Stimulated activated naive CD8-positive, alpha-beta T cell treated with anti-CD3 and anti-CD28 coated beads, Interleukin-15, Interleukin-2, amounts not matched to agents 100 ng/mL and 50 ng/mL, for 24 hours (primary cell): ENCODE data around the gene REC8.

Experiments used
- H3K27ac Mint-ChIP-seq: one replicate; pipeline ENCODE4 v1.8.0; 2021; ENCODE audit warnings: mild to moderate bottlenecking, mixed read lengths
- H3K27me3 Mint-ChIP-seq: one replicate; pipeline ENCODE4 v1.8.0; 2021; ENCODE audit warnings: mixed read lengths
- H3K36me3 Mint-ChIP-seq: one replicate; pipeline ENCODE4 v1.8.0; 2021; ENCODE audit warnings: low read depth, mixed read lengths
- H3K4me1 Mint-ChIP-seq: one replicate; pipeline ENCODE4 v1.8.0; 2021; ENCODE audit warnings: low read depth, mixed read lengths
- H3K4me3 Mint-ChIP-seq: one replicate; pipeline ENCODE4 v1.8.0; 2021; ENCODE audit warnings: mild to moderate bottlenecking, mixed read lengths
- H3K9me3 Mint-ChIP-seq: one replicate; pipeline ENCODE4 v1.8.0; 2021; ENCODE audit warnings: mixed read lengths

REC8 gene, protein sequence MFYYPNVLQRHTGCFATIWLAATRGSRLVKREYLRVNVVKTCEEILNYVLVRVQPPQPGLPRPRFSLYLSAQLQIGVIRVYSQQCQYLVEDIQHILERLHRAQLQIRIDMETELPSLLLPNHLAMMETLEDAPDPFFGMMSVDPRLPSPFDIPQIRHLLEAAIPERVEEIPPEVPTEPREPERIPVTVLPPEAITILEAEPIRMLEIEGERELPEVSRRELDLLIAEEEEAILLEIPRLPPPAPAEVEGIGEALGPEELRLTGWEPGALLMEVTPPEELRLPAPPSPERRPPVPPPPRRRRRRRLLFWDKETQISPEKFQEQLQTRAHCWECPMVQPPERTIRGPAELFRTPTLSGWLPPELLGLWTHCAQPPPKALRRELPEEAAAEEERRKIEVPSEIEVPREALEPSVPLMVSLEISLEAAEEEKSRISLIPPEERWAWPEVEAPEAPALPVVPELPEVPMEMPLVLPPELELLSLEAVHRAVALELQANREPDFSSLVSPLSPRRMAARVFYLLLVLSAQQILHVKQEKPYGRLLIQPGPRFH

GRCh38 chr14:24171422-24172260, at the start of gene REC8:
TSS of gene REC8 (plus strand) at chr14:24172080. CDS start at chr14:24172553, 473 bp downstream.
- Mint-ChIP-seq H3K4me3 (peak within 1 kb of the TSS; percentile 80), H3K27ac (peak within 1 kb of the TSS; percentile 76), H3K36me3 (peaks cover 42% of the 10 kb centered on the region), H3K27me3 (no peaks in the 10 kb centered on the region), H3K9me3 (no peaks in the 10 kb centered on the region), H3K4me1 (peaks cover 29% of the 10 kb centered on the region)

GRCh38 chr14:24122416-24122815, 49.5 kb upstream of the REC8 start:
- Mint-ChIP-seq H3K27ac (no peak overlapping the region), H3K27me3 (no peaks in the 10 kb centered on the region), H3K36me3 (peaks cover 47% of the 10 kb centered on the region)

GRCh38 chr14:24122898-24123297, 49.0 kb upstream of the REC8 start:
- H3K9me3 Mint-ChIP-seq, result no peaks in the 10 kb centered on the region
- no peak overlapping the region for H3K27ac Mint-ChIP-seq
- peaks cover 10% of the 10 kb centered on the region for H3K4me1 Mint-ChIP-seq
- no peaks in the 10 kb centered on the region for H3K27me3 Mint-ChIP-seq
- H3K4me3 Mint-ChIP-seq, result no peak overlapping the region
- peaks cover 44% of the 10 kb centered on the region for H3K36me3 Mint-ChIP-seq

More at GRCh38 chr14:24122416-24122815, 49.5 kb upstream of the REC8 start:
- H3K9me3 Mint-ChIP-seq, result no peaks in the 10 kb centered on the region
- peaks cover 9% of the 10 kb centered on the region for H3K4me1 Mint-ChIP-seq
- H3K4me3 Mint-ChIP-seq, result no peak overlapping the region

- Mint-ChIP-seq H3K9me3 (no peaks in the 10 kb centered on the region), H3K36me3 (peaks cover 36% of the 10 kb centered on the region), H3K4me3 (no peak overlapping the region), H3K4me1 (peaks cover 12% of the 10 kb centered on the region), H3K27ac (peak overlapping the region; percentile 72), H3K27me3 (no peaks in the 10 kb centered on the region)
These were observed 48.2 kb upstream of the REC8 start for GRCh38 chr14:24123424-24124417.

DNA sequence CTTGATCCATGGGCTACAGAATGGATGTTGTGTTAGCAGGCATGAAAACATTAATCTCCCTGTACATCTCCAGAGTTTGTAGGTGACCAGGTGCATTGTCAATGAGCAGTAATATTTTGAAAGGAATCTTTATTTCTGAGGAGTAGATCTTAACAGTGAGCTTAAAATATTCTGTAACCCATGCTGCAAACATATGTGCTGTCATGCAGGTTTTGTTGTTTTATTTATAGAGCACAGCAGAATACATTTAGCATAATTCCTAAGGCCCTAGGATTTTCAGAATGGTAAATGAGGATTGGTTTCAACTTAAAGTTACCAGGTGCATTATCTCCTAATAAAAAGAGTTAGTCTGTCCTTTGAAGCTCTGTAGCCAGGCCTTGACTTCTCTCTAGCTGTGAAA, 44.9 kb upstream of the REC8 start:
- peaks cover 15% of the 10 kb centered on the region for H3K4me1 Mint-ChIP-seq
- no peaks in the 10 kb centered on the region for H3K9me3 Mint-ChIP-seq
- H3K27ac Mint-ChIP-seq, result no peak overlapping the region
- H3K4me3 Mint-ChIP-seq, result no peak overlapping the region
- peaks cover 10% of the 10 kb centered on the region for H3K36me3 Mint-ChIP-seq
- no peaks in the 10 kb centered on the region for H3K27me3 Mint-ChIP-seq

DNA sequence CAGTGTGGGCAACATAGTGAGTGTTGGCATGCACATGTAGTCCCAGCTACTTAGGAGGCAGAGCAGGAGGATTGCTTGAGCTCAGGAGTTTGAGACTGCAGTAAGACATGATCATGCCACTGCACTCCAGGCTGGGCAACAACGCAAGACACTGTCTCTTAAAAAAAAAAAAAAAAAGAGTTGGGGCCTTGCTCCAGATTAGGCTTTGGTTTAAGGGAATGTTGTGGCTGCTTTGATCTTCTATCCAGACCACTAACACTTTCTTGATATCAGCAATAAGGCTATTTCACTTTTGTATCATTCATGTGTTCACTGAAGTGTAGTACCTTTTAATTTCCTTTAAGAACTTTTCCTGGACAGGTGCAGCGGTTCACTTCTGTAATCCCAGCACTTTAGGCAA, 44.2 kb upstream of the REC8 start:
- peaks cover 21% of the 10 kb centered on the region for H3K4me1 Mint-ChIP-seq
- H3K4me3 Mint-ChIP-seq, result no peak overlapping the region
- H3K27ac Mint-ChIP-seq, result no peak overlapping the region
- H3K36me3 Mint-ChIP-seq, result peaks cover 10% of the 10 kb centered on the region
- no peaks in the 10 kb centered on the region for H3K9me3 Mint-ChIP-seq
- no peaks in the 10 kb centered on the region for H3K27me3 Mint-ChIP-seq

- no peaks in the 10 kb centered on the region for H3K27me3 Mint-ChIP-seq
- H3K4me3 Mint-ChIP-seq, result no peak overlapping the region
- H3K36me3 Mint-ChIP-seq, result no peaks in the 10 kb centered on the region
- no peak overlapping the region for H3K27ac Mint-ChIP-seq
- H3K9me3 Mint-ChIP-seq, result no peaks in the 10 kb centered on the region
- peaks cover 17% of the 10 kb centered on the region for H3K4me1 Mint-ChIP-seq
These were observed 42.4 kb upstream of the REC8 start for GRCh38 chr14:24129410-24129998.

DNA sequence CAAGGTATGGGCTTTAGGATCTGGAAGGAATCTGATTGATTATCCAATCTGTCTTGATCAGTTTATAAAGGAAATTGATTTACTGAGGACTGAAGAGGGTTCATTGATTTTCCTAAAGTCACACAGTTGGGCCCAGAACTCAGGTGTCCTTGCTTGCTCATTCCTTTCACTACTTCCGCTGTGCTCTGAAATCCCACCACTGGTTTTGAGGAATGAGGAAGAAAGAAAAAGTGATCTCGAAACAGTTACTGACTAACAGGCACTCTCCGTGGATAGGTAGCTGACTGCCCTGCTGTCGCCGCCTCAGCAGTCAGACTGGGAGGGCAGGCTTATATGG, 41.5 kb upstream of the REC8 start, which contains the start of gene FITM1:
FITM1 (plus strand) TSS at position 280 of the 337 bp plus-strand sequence. CDS start 905 bp downstream, outside the sequence.
- H3K27me3 Mint-ChIP-seq, result no peaks in the 10 kb centered on the region
- peak within 1 kb of the TSS; percentile 33 for H3K27ac Mint-ChIP-seq
- peaks cover 22% of the 10 kb centered on the region for H3K4me1 Mint-ChIP-seq
- H3K4me3 Mint-ChIP-seq, result no peak within 1 kb of the TSS
- no peaks in the 10 kb centered on the region for H3K9me3 Mint-ChIP-seq
- no peaks in the 10 kb centered on the region for H3K36me3 Mint-ChIP-seq

DNA sequence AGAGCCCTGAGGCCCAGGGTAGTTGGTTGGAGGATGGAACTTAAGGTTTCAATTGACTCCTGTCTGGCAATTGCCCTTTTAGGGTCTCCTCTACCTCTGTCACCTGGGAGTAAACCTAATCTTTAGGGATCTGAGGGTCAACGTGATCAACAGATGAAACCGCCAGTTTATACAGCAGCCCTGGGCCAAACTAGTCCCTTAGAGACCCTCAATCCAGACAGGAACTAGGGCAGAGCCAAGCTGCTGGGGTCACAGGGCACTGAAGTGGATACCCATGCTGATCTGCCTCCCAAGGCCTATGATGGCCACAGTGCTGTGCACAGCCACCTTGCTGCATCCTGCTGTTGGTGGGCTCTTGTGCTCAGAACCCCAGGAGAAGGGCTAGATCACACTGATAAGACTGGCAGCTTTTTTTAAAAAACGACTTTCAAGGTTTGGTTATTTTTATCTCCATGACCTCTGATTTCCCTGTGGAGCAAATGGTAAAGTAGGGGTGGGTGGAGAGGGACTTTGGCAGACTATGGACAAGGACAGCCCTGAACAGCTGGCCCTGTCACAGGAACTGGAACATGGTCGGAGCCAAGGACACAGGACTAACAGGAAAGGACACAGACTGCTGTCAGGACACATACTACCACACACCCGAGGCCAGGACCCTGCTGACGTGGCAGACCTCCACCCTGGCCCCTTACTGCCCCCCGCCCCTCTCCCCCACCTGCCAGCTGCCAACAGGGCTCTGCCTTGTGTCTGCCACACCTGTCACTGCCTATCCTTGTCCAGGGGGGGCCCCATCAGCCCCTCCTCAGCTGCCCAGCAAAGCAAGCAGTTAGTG, 40.9 kb upstream of the REC8 start:
- Mint-ChIP-seq H3K27me3 (no peaks in the 10 kb centered on the region), H3K36me3 (no peaks in the 10 kb centered on the region), H3K4me3 (no peak overlapping the region), H3K9me3 (no peaks in the 10 kb centered on the region), H3K27ac (peak overlapping the region; percentile 33), H3K4me1 (peaks cover 25% of the 10 kb centered on the region)

GRCh38 chr14:24131549-24131966, 40.3 kb upstream of the REC8 start:
- peak overlapping the region; percentile 81 for H3K27ac Mint-ChIP-seq
- no peaks in the 10 kb centered on the region for H3K27me3 Mint-ChIP-seq
- peaks cover under 1% of the 10 kb centered on the region for H3K36me3 Mint-ChIP-seq
- peaks cover 27% of the 10 kb centered on the region for H3K4me1 Mint-ChIP-seq
- no peak overlapping the region for H3K4me3 Mint-ChIP-seq
- no peaks in the 10 kb centered on the region for H3K9me3 Mint-ChIP-seq

- H3K27me3 Mint-ChIP-seq, result no peaks in the 10 kb centered on the region
These were observed 39.7 kb upstream of the REC8 start for GRCh38 chr14:24132061-24132685.

GRCh38 chr14:24132976-24133375, 38.9 kb upstream of the REC8 start:
- Mint-ChIP-seq H3K27me3 (no peaks in the 10 kb centered on the region), H3K4me1 (peaks cover 39% of the 10 kb centered on the region), H3K27ac (peak overlapping the region; percentile 82), H3K9me3 (no peaks in the 10 kb centered on the region), H3K4me3 (no peak overlapping the region), H3K36me3 (peaks cover 15% of the 10 kb centered on the region)

More at GRCh38 chr14:24132061-24132685, 39.7 kb upstream of the REC8 start:
- peaks cover 7% of the 10 kb centered on the region for H3K36me3 Mint-ChIP-seq
- no peak overlapping the region for H3K4me3 Mint-ChIP-seq
- peak overlapping the region; percentile 82 for H3K27ac Mint-ChIP-seq
- H3K4me1 Mint-ChIP-seq, result peaks cover 33% of the 10 kb centered on the region
- H3K9me3 Mint-ChIP-seq, result no peaks in the 10 kb centered on the region

DNA sequence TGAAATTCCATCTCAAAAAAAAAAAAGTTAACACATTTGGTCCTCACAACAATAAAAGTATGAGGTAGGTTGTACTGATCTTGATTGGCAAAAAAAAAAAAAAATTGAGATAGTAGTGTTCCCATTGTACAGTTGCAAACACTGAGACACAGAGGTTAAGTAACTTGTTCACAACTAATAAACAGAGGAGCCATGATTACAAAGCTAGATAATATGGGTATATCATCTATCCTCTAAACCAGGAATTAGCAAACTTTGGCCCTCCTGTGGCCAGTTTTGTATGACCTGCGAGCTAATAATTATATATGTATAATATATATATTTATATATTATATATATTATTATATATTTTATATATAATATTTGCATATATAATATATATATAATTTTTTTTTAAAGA, 38.1 kb upstream of the REC8 start:
- no peak overlapping the region for H3K4me3 Mint-ChIP-seq

More for the DNA sequence above, 38.1 kb upstream of the REC8 start:
- H3K4me1 Mint-ChIP-seq, result peaks cover 46% of the 10 kb centered on the region
- no peak overlapping the region for H3K27ac Mint-ChIP-seq
- H3K36me3 Mint-ChIP-seq, result peaks cover 23% of the 10 kb centered on the region
- H3K9me3 Mint-ChIP-seq, result no peaks in the 10 kb centered on the region
- H3K27me3 Mint-ChIP-seq, result no peaks in the 10 kb centered on the region
